Trophoblast cell (in vitro differentiated cells and primary cell): Measurements from ENCODE around the gene AEBP2.

ENCODE experiments used
- DNase-seq, 2 donors: peaks; one replicate each; pipeline ENCODE4 v3.0.0-alpha.2; 2016
- H2AFZ ChIP-seq: 2 replicates; pipeline ENCODE4 v1.6.1; 2013; ENCODE audit warnings: low read length, moderate library complexity, mild to moderate bottlenecking; ENCODE audit not compliant: insufficient read depth, poor library complexity
- H2AK5ac ChIP-seq: 2 replicates; pipeline ENCODE4 v1.6.1; 2013; ENCODE audit warnings: mild to moderate bottlenecking, low read length
- H2BK120ac ChIP-seq: 2 replicates; pipeline ENCODE4 v1.6.1; 2013; ENCODE audit warnings: low read length, mild to moderate bottlenecking, moderate library complexity; ENCODE audit not compliant: insufficient read depth, poor library complexity
- H2BK12ac ChIP-seq: 2 replicates; pipeline ENCODE4 v1.6.1; 2013; ENCODE audit warnings: mild to moderate bottlenecking, low read length, moderate library complexity
- H2BK5ac ChIP-seq: 2 replicates; pipeline ENCODE4 v1.6.1; 2013; ENCODE audit warnings: low read length, low read depth, moderate library complexity, mild to moderate bottlenecking; ENCODE audit not compliant: poor library complexity
- H3K14ac ChIP-seq: 2 replicates; pipeline ENCODE4 v1.6.1; 2013; ENCODE audit warnings: mild to moderate bottlenecking, low read length
- H3K18ac ChIP-seq: 2 replicates; pipeline ENCODE4 v1.6.1; 2013; ENCODE audit warnings: mild to moderate bottlenecking, low read length
- H3K23ac ChIP-seq: 2 replicates; pipeline ENCODE4 v1.6.1; 2013; ENCODE audit warnings: low read length
- H3K27ac ChIP-seq: 2 replicates; pipeline ENCODE4 v1.5.1; 2013; ENCODE audit warnings: low read depth, mild to moderate bottlenecking, inconsistent platforms, low read length, moderate library complexity
- H3K27me3 ChIP-seq: 2 replicates; pipeline ENCODE4 v1.6.1; 2013; ENCODE audit warnings: inconsistent platforms, mild to moderate bottlenecking, low read length, moderate library complexity; ENCODE audit not compliant: insufficient read depth
- H3K36me3 ChIP-seq, 2 experiments: 1 replicate in 1 of 2; 2 replicates in 1 of 2; pipeline ENCODE4 v1.6.1; 2013; ENCODE audit warnings: low read length in 2 of 2, mild to moderate bottlenecking in 2 of 2, moderate library complexity in 1 of 2; ENCODE audit not compliant: insufficient read depth in 2 of 2, control insufficient read depth in 1 of 2
- H3K4ac ChIP-seq: 2 replicates; pipeline ENCODE4 v1.6.1; 2013; ENCODE audit warnings: low read depth, mild to moderate bottlenecking, low read length, moderate library complexity
- H3K4me1 ChIP-seq, 2 experiments: 1 replicate in 1 of 2; 2 replicates in 1 of 2; pipeline ENCODE4 v1.6.1; 2013; ENCODE audit warnings: low read length in 2 of 2, mild to moderate bottlenecking in 2 of 2, moderate library complexity in 1 of 2; ENCODE audit not compliant: insufficient read depth in 2 of 2, control insufficient read depth in 1 of 2
- H3K4me2 ChIP-seq: 2 replicates; pipeline ENCODE4 v1.6.1; 2013; ENCODE audit warnings: inconsistent platforms, mild to moderate bottlenecking, low read length, moderate library complexity
- H3K4me3 ChIP-seq: 2 replicates; pipeline ENCODE4 v1.5.1; 2013; ENCODE audit warnings: mild to moderate bottlenecking, low read depth, low read length, inconsistent platforms
- H3K79me1 ChIP-seq: one replicate; pipeline ENCODE4 v1.6.1; 2013; ENCODE audit warnings: low read length
- H3K79me2 ChIP-seq: 2 replicates; pipeline ENCODE4 v1.6.1; 2013; ENCODE audit warnings: low read length, mild to moderate bottlenecking; ENCODE audit not compliant: control insufficient read depth, insufficient read depth, poor library complexity
- H3K9ac ChIP-seq: 2 replicates; pipeline ENCODE4 v1.6.1; 2013; ENCODE audit warnings: mild to moderate bottlenecking, low read length
- H3K9me3 ChIP-seq: 2 replicates; pipeline ENCODE4 v1.6.1; 2013; ENCODE audit warnings: low read depth, mild to moderate bottlenecking, control low read depth, inconsistent platforms, low read length; ENCODE audit not compliant: insufficient read depth
- H4K12ac ChIP-seq: 2 replicates; pipeline ENCODE4 v1.6.1; 2013; ENCODE audit warnings: low read depth, mild to moderate bottlenecking, low read length, moderate library complexity
- H4K8ac ChIP-seq: 2 replicates; pipeline ENCODE4 v1.6.1; 2013; ENCODE audit warnings: low read depth, mild to moderate bottlenecking, low read length, moderate library complexity
- H4K91ac ChIP-seq: one replicate; pipeline ENCODE4 v1.6.1; 2013; ENCODE audit warnings: low read depth, mild to moderate bottlenecking, low read length, moderate library complexity
- WGBS: extraction: QIAGEN DNeasy Blood & Tissue Kit; methylation state at CpG from one replicate; pipeline ENCODE4 v1.1.7; 2013; ENCODE audit warnings: missing lambda C conversion rate; ENCODE audit not compliant: insufficient read length, insufficient coverage; ENCODE audit errors: extremely low coverage; 5-methylcytosine and 5-hydroxymethylcytosine counted together

Gene AEBP2

GRCh38 chr12:19402743-19403431 lies 36.4 kb upstream of the AEBP2 start:
- H3K4me1 ChIP-seq: peaks cover 8 to 10% of the 10 kb centered on the region in 2 experiments
- no peak overlapping the region for H3K4me2 ChIP-seq

GRCh38 chr12:19404242-19404880 lies 34.9 kb upstream of the AEBP2 start:
- H3K79me2 ChIP-seq: no peaks in the 10 kb centered on the region
- H3K27me3 ChIP-seq: no peaks in the 10 kb centered on the region
- H2AFZ ChIP-seq: no peak overlapping the region
- H3K4me2 ChIP-seq: no peak overlapping the region
- no peak overlapping the region for H2BK120ac ChIP-seq
- H3K9me3 ChIP-seq: no peaks in the 10 kb centered on the region
- H3K4me3 ChIP-seq: no peak overlapping the region
- peaks cover 8 to 10% of the 10 kb centered on the region in 2 experiments for H3K4me1 ChIP-seq
- no peak overlapping the region for H4K12ac ChIP-seq
- no CpG with 5 or more reads among the region's 16 CpGs for WGBS
- H2BK12ac ChIP-seq: no peak overlapping the region
- peak; percentile 28 to 63 for DNase-seq
- no peak overlapping the region for H2BK5ac ChIP-seq
- no peak overlapping the region for H3K9ac ChIP-seq
- no peaks in the 10 kb centered on the region for H3K79me1 ChIP-seq
- no peak overlapping the region for H4K91ac ChIP-seq
- no peaks in the 10 kb centered on the region for H3K36me3 ChIP-seq
- no peak overlapping the region for H4K8ac ChIP-seq
- H3K23ac ChIP-seq: no peak overlapping the region
- H3K4ac ChIP-seq: no peak overlapping the region
- H2AK5ac ChIP-seq: no peak overlapping the region
- H3K27ac ChIP-seq: no peak overlapping the region
- no peak overlapping the region for H3K14ac ChIP-seq
- H3K18ac ChIP-seq: no peak overlapping the region

More at GRCh38 chr12:19402743-19403431, 36.4 kb upstream of the AEBP2 start:
- no peak overlapping the region for H3K9ac ChIP-seq
- no peaks in the 10 kb centered on the region for H3K36me3 ChIP-seq
- H2BK5ac ChIP-seq: no peak overlapping the region
- no peak overlapping the region for H3K4me3 ChIP-seq
- H3K14ac ChIP-seq: no peak overlapping the region
- no peaks in the 10 kb centered on the region for H3K9me3 ChIP-seq
- DNase-seq: peak; percentile 81 to 84
- no peaks in the 10 kb centered on the region for H3K79me2 ChIP-seq
- H2AK5ac ChIP-seq: no peak overlapping the region
- H2BK120ac ChIP-seq: no peak overlapping the region
- no peak overlapping the region for H4K91ac ChIP-seq
- no peak overlapping the region for H3K18ac ChIP-seq
- H3K79me1 ChIP-seq: no peaks in the 10 kb centered on the region
- no peak overlapping the region for H2AFZ ChIP-seq
- H4K12ac ChIP-seq: no peak overlapping the region
- H3K27ac ChIP-seq: no peak overlapping the region
- H2BK12ac ChIP-seq: no peak overlapping the region
- no peak overlapping the region for H4K8ac ChIP-seq
- no CpG with 5 or more reads among the region's 4 CpGs for WGBS
- no peak overlapping the region for H3K4ac ChIP-seq
- H3K23ac ChIP-seq: no peak overlapping the region
- H3K27me3 ChIP-seq: no peaks in the 10 kb centered on the region

- H3K14ac ChIP-seq: no peak overlapping the region
- H4K12ac ChIP-seq: no peak overlapping the region
- no peak overlapping the region for H3K9ac ChIP-seq
- no peak for DNase-seq
- no peaks in the 10 kb centered on the region for H3K36me3 ChIP-seq
- H3K4ac ChIP-seq: no peak overlapping the region
- no peaks in the 10 kb centered on the region for H3K79me1 ChIP-seq
- no CpG with 5 or more reads among the region's 3 CpGs for WGBS
- H3K4me2 ChIP-seq: no peak overlapping the region
- no peaks in the 10 kb centered on the region for H3K9me3 ChIP-seq
- no peak overlapping the region for H3K18ac ChIP-seq
- no peak overlapping the region for H2BK5ac ChIP-seq
- no peak overlapping the region for H3K27ac ChIP-seq
- H2BK12ac ChIP-seq: no peak overlapping the region
- H3K4me1 ChIP-seq: peaks cover 2 to 4% of the 10 kb centered on the region in 2 experiments
- no peak overlapping the region for H2AFZ ChIP-seq
- H3K4me3 ChIP-seq: no peak overlapping the region
- H2BK120ac ChIP-seq: no peak overlapping the region
- no peaks in the 10 kb centered on the region for H3K27me3 ChIP-seq
- H3K79me2 ChIP-seq: no peaks in the 10 kb centered on the region
- no peak overlapping the region for H4K91ac ChIP-seq
- H4K8ac ChIP-seq: no peak overlapping the region
- H2AK5ac ChIP-seq: no peak overlapping the region
- H3K23ac ChIP-seq: no peak overlapping the region
Observed at GRCh38 chr12:19409376-19409775, 29.9 kb upstream of the AEBP2 start.

GRCh38 chr12:19410211-19410610 lies 29.1 kb upstream of the AEBP2 start:
- Histone ChIP-seq H4K8ac (no peak overlapping the region), H3K9me3 (no peaks in the 10 kb centered on the region), H3K27ac (no peak overlapping the region), H3K9ac (no peak overlapping the region), H3K79me1 (no peaks in the 10 kb centered on the region), H2AK5ac (no peak overlapping the region), H3K4me1 (peaks cover 2 to 4% of the 10 kb centered on the region in 2 experiments), H2BK5ac (no peak overlapping the region), H3K4me3 (no peak overlapping the region), H3K23ac (no peak overlapping the region), H3K4ac (no peak overlapping the region), H3K27me3 (no peaks in the 10 kb centered on the region), H3K36me3 (no peaks in the 10 kb centered on the region), H3K18ac (no peak overlapping the region), H3K79me2 (no peaks in the 10 kb centered on the region), H4K91ac (no peak overlapping the region), H3K14ac (no peak overlapping the region), H4K12ac (no peak overlapping the region), H2BK120ac (no peak overlapping the region), H2AFZ (no peak overlapping the region), H2BK12ac (peak overlapping the region; percentile 31), H3K4me2 (peak overlapping the region; percentile 21)
- WGBS: no CpG with 5 or more reads among the region's 6 CpGs
- DNase-seq: no peak
